A549 (cell line): ENCODE measurements around the gene MITF. TPM values are rescaled to one million over a fixed set of nuclear protein-coding genes. Genes with fewer than 3 reads are reported as not detected.

Experiments
- ATAC-seq, 2 experiments: fragments of 200-7000 bp in 1 of 2; fragments of >200 bp in 1 of 2; cut with Nextera tagmentation in 1 of 2; cut with Tn5 transposase in 1 of 2; 3 replicates each; pipeline versions ENCODE4 v1.8.0 to v1.9.1; 2018 to 2020; ENCODE audit warnings: mild to moderate bottlenecking in 1 of 2, moderate library complexity in 1 of 2
- CTCF ChIA-PET: fragments of 300-600 bp; sonication (Branson Sonifier 250); formaldehyde crosslinking; extraction: SDS; loops from one replicate; lab custom pipeline; 2021; ENCODE audit warnings: antibody characterized with exemption, inconsistent platforms; lab: Yijun Ruan, JAX
- POLR2A ChIA-PET: fragments of 350-600 bp; formaldehyde crosslinking; extraction: SDS; loops from one replicate; lab custom pipeline; 2021; ENCODE audit warnings: antibody characterized with exemption, inconsistent platforms; lab: Yijun Ruan, JAX
- DNase-seq, 2 experiments: peaks; one replicate each; pipeline versions ENCODE4 v3.0.0 to v3.0.0-alpha.2; 2011 to 2016; ENCODE audit warnings: low read depth in 1 of 2, low spot score in 1 of 2
- FAIRE-seq: peaks from 2 replicates; lab custom pipeline; 2011; peaks lifted over from hg19 to GRCh38; lab: Jason Lieb, UNC
- H3K27ac ChIP-seq, 2 experiments: fragments of >200 bp; sonication (Bioruptor Twin); formaldehyde crosslinking; 3 replicates each; pipeline ENCODE4 v1.5.1; 2016 to 2017
- H3K4me1 ChIP-seq: fragments of >200 bp; sonication (Bioruptor Twin); formaldehyde crosslinking; 3 replicates; pipeline ENCODE4 v1.6.1; 2016
- H3K4me2 ChIP-seq: fragments of >200 bp; sonication (Bioruptor Twin); formaldehyde crosslinking; 3 replicates; pipeline ENCODE4 v1.6.1; 2016
- H3K4me3 ChIP-seq: fragments of >200 bp; sonication (Bioruptor Twin); formaldehyde crosslinking; 3 replicates; pipeline ENCODE4 v1.5.1; 2016
- H3K9me3 ChIP-seq: fragments of >200 bp; sonication (Bioruptor Twin); formaldehyde crosslinking; 3 replicates; pipeline ENCODE4 v1.6.1; 2016
- BHLHE40 ChIP-seq: IDR thresholded peaks from 2 replicates; pipeline ENCODE4 v1.6.1; 2012; ENCODE audit warnings: low read depth, low read length, inconsistent platforms
- CBX8 ChIP-seq: fragments of 200-600 bp; sonication (generic); IDR thresholded peaks from 2 replicates; pipeline ENCODE4 v1.6.1; 2016
- EHF ChIP-seq: fragments of 250-450 bp; sonication (Bioruptor Pico); IDR thresholded peaks from 2 replicates; pipeline ENCODE4 v1.5.0; 2020; ENCODE audit warnings: mild to moderate bottlenecking
- EHMT2 ChIP-seq: fragments of 200-600 bp; sonication (generic); IDR thresholded peaks from 2 replicates; pipeline ENCODE4 v1.6.1; 2016; ENCODE audit warnings: antibody characterized with exemption, low read depth, mild to moderate bottlenecking, moderate library complexity
- ESRRA ChIP-seq: fragments of 150-350 bp; IDR thresholded peaks from 2 replicates; pipeline ENCODE4 v1.6.1; 2014; ENCODE audit warnings: mild to moderate bottlenecking, low read length, borderline replicate concordance
- FOSL2 ChIP-seq, 2 experiments: fragments of 450-650 bp in 1 of 2; fragments of >200 bp in 1 of 2; sonication (Bioruptor Twin) in 1 of 2; formaldehyde crosslinking; IDR thresholded peaks; 2 replicates each; pipeline versions ENCODE4 v1.5.0 to v1.6.1; 2016 to 2020; ENCODE audit warnings: mild to moderate bottlenecking in 1 of 2, moderate library complexity in 1 of 2
- GATA3 ChIP-seq: IDR thresholded peaks from 2 replicates; pipeline ENCODE4 v1.6.1; 2012; ENCODE audit warnings: borderline replicate concordance
- HDAC2 ChIP-seq: fragments of 200-600 bp; sonication (generic); IDR thresholded peaks from 2 replicates; pipeline ENCODE4 v1.6.1; 2016
- HOXA7 ChIP-seq: fragments of 250-450 bp; sonication (Bioruptor Pico); IDR thresholded peaks from 2 replicates; pipeline ENCODE4 v1.5.0; 2020; ENCODE audit warnings: mild to moderate bottlenecking, moderate library complexity
- HOXB13 ChIP-seq: fragments of 250-450 bp; sonication (Bioruptor Pico); IDR thresholded peaks from 2 replicates; pipeline ENCODE4 v1.5.0; 2020; ENCODE audit warnings: low read depth, mild to moderate bottlenecking, moderate library complexity
- JUNB ChIP-seq: fragments of >200 bp; sonication (Bioruptor Twin); formaldehyde crosslinking; IDR thresholded peaks from 2 replicates; pipeline ENCODE4 v1.6.1; 2016
- KDM5A ChIP-seq: fragments of 200-600 bp; sonication (generic); IDR thresholded peaks from 2 replicates; pipeline ENCODE4 v1.6.1; 2016; ENCODE audit warnings: antibody characterized with exemption, mild to moderate bottlenecking
- MAFK ChIP-seq: fragments of 450-650 bp; IDR thresholded peaks from 2 replicates; pipeline ENCODE4 v1.6.1; 2014; ENCODE audit not compliant: partially characterized antibody
- PHF8 ChIP-seq: fragments of 200-600 bp; sonication (generic); IDR thresholded peaks from 2 replicates; pipeline ENCODE4 v1.6.1; 2016; ENCODE audit warnings: low read depth, mild to moderate bottlenecking, antibody characterized with exemption, moderate library complexity, borderline replicate concordance
- RNF2 ChIP-seq: fragments of 200-600 bp; sonication (generic); IDR thresholded peaks from 2 replicates; pipeline ENCODE4 v1.6.1; 2016; ENCODE audit warnings: low read depth, mild to moderate bottlenecking, antibody characterized with exemption, moderate library complexity, borderline replicate concordance
- TP53 ChIP-seq: fragments of 250-450 bp; sonication (Bioruptor Pico); IDR thresholded peaks from 2 replicates; pipeline ENCODE4 v1.5.0; 2021; ENCODE audit warnings: mild to moderate bottlenecking, moderate library complexity
- whole genome bisulfite sequencing: methylation state at CpG from one replicate; pipeline ENCODE4 v1.1.6; 2017; ENCODE audit errors: missing lambda C conversion rate; 5-methylcytosine and 5-hydroxymethylcytosine counted together
- polyA plus RNA-seq, 4 experiments: library from polyadenylated mRNA; depleted of rRNA in 3 of 4; stranded (reverse); fragments of >200 nt; fragmentation: RNase III in 1 of 4; extraction: RNeasy Plus Mini Kit Qiagen cat#74134 plus additional on column Dnase treatment in 1 of 4; gene quantifications; 2 replicates in 3 of 4; 3 replicates in 1 of 4; pipeline ENCODE4 v1.2.3, GENCODE V29; 2011 to 2017
- TF ChIP-seq, protein P1 (sequence below): fragments of 250-450 bp; sonication (Bioruptor Pico); IDR thresholded peaks from 2 replicates; pipeline ENCODE4 v1.5.0; 2021; ENCODE audit warnings: mild to moderate bottlenecking, moderate library complexity, borderline replicate concordance
- TF ChIP-seq, protein P2 (sequence below): fragments of 150-350 bp; IDR thresholded peaks from 2 replicates; pipeline ENCODE4 v1.6.1; 2014; ENCODE audit warnings: low read depth, mild to moderate bottlenecking, low read length
- TF ChIP-seq, protein P3 (sequence below): fragments of 250-450 bp; sonication (Bioruptor Pico); IDR thresholded peaks from 2 replicates; pipeline ENCODE4 v1.5.0; 2020; ENCODE audit warnings: low read depth, mild to moderate bottlenecking, moderate library complexity
- TF ChIP-seq, protein P4 (sequence below): fragments of 200-600 bp; sonication (generic); IDR thresholded peaks from 2 replicates; pipeline ENCODE4 v1.6.1; 2016; ENCODE audit warnings: antibody characterized with exemption, mild to moderate bottlenecking, moderate library complexity
- TF ChIP-seq, protein P5 (sequence below): fragments of 450-650 bp; IDR thresholded peaks from 2 replicates; pipeline ENCODE4 v1.6.1; 2014; ENCODE audit warnings: antibody characterized with exemption
- TF ChIP-seq, protein P6 (sequence below): fragments of >200 bp; sonication (Bioruptor Twin); formaldehyde crosslinking; IDR thresholded peaks from 3 replicates; pipeline ENCODE4 v1.5.1; 2016
- TF ChIP-seq, protein P7 (sequence below): fragments of >200 bp; sonication (Bioruptor Twin); formaldehyde crosslinking; IDR thresholded peaks from 3 replicates; pipeline ENCODE4 v1.6.1; 2016

The MITF gene
- polyA plus RNA-seq, 2 of the 4 experiments (the other 2 are of a cell fraction) = 14.3 to 15.9 TPM

DNA sequence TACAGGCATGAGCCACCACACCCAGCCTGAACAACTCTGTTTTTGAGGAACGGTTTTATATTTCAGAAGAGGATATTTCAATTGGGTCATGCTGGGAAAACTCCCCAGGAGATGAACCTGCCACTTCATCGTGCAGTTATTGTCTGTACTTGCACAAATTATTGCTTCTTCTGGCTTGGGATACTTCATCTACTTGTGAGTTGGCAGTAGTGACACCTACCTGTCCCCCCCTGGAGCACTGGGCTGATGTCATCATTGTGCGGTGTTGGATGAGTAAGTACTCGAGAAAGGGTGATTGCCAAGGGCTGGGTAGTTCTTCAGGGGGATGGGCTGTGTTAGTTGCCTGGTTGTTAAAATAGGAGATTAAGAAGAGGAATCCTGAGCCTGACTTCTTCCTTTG is 175.1 kb downstream of the MITF start:
- Histone ChIP-seq H3K4me3 (no peak overlapping the region), H3K4me2 (no peak overlapping the region), H3K4me1 (0 out of 3 replicates have a peak, but pooled peaks cover 3% of the 10 kb centered on the region), H3K27ac (no peak overlapping the region), H3K9me3 (peaks cover 24% of the 10 kb centered on the region)
- WGBS = 71% methylated on average over 4 of the region's 4 CpGs
- FAIRE-seq = no peak
- TF ChIP-seq KDM5A (no peak), HOXA7 (no peak), HOXB13 (CRISPR knock-in tag) (no peak), EHF (CRISPR knock-in tag) (no peak), RNF2 (no peak), PHF8 (no peak), EHMT2 (no peak), JUNB (no peak), MAFK (no peak), BHLHE40 (no peak), GATA3 (no peak), CBX8 (no peak), FOSL2 (IDR thresholded peaks at IDR 0.05) (no peak), FOSL2 (CRISPR knock-in tag; IDR thresholded peaks at IDR 0.05) (no peak)
- TF ChIP-seq, protein P1, sequence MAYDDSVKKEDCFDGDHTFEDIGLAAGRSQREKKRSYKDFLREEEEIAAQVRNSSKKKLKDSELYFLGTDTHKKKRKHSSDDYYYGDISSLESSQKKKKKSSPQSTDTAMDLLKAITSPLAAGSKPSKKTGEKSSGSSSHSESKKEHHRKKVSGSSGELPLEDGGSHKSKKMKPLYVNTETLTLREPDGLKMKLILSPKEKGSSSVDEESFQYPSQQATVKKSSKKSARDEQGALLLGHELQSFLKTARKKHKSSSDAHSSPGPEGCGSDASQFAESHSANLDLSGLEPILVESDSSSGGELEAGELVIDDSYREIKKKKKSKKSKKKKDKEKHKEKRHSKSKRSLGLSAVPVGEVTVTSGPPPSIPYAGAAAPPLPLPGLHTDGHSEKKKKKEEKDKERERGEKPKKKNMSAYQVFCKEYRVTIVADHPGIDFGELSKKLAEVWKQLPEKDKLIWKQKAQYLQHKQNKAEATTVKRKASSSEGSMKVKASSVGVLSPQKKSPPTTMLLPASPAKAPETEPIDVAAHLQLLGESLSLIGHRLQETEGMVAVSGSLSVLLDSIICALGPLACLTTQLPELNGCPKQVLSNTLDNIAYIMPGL (CRISPR knock-in tag) = no peak
- TF ChIP-seq, protein P2, sequence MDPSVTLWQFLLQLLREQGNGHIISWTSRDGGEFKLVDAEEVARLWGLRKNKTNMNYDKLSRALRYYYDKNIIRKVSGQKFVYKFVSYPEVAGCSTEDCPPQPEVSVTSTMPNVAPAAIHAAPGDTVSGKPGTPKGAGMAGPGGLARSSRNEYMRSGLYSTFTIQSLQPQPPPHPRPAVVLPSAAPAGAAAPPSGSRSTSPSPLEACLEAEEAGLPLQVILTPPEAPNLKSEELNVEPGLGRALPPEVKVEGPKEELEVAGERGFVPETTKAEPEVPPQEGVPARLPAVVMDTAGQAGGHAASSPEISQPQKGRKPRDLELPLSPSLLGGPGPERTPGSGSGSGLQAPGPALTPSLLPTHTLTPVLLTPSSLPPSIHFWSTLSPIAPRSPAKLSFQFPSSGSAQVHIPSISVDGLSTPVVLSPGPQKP = no peak
- TF ChIP-seq, protein P3, sequence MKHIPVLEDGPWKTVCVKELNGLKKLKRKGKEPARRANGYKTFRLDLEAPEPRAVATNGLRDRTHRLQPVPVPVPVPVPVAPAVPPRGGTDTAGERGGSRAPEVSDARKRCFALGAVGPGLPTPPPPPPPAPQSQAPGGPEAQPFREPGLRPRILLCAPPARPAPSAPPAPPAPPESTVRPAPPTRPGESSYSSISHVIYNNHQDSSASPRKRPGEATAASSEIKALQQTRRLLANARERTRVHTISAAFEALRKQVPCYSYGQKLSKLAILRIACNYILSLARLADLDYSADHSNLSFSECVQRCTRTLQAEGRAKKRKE (CRISPR knock-in tag) = no peak
- ChIA-PET CTCF (no interaction called here), POLR2A (no interaction called here)
- no peak for ATAC-seq
- peak in 1 of 2 experiments; percentile 18 for DNase-seq

DNA sequence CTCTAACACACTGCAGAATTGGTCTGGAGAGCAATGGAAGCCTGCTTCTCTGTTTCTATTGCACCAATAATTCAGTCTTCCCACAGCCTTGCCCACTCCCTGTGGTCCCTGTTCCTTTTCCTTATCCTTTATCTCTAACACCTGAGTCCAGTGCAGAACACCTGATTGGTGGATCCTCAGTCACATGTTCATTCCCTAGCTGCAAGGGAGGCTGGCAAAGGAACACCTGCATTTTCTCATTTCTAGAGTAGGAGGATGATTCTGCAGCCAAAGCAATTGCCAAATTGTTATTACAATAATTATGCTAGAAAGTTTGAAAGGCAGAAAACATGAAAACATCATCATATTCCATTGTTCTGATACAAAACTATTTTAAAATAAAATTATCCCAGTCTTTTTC is 176.5 kb downstream of the MITF start:
- ATAC-seq (no peak), FAIRE-seq (no peak)
- ChIA-PET CTCF (no interaction called here), POLR2A (no interaction called here)
- H3K4me2 ChIP-seq = no peak overlapping the region
- TF ChIP-seq, protein P4, sequence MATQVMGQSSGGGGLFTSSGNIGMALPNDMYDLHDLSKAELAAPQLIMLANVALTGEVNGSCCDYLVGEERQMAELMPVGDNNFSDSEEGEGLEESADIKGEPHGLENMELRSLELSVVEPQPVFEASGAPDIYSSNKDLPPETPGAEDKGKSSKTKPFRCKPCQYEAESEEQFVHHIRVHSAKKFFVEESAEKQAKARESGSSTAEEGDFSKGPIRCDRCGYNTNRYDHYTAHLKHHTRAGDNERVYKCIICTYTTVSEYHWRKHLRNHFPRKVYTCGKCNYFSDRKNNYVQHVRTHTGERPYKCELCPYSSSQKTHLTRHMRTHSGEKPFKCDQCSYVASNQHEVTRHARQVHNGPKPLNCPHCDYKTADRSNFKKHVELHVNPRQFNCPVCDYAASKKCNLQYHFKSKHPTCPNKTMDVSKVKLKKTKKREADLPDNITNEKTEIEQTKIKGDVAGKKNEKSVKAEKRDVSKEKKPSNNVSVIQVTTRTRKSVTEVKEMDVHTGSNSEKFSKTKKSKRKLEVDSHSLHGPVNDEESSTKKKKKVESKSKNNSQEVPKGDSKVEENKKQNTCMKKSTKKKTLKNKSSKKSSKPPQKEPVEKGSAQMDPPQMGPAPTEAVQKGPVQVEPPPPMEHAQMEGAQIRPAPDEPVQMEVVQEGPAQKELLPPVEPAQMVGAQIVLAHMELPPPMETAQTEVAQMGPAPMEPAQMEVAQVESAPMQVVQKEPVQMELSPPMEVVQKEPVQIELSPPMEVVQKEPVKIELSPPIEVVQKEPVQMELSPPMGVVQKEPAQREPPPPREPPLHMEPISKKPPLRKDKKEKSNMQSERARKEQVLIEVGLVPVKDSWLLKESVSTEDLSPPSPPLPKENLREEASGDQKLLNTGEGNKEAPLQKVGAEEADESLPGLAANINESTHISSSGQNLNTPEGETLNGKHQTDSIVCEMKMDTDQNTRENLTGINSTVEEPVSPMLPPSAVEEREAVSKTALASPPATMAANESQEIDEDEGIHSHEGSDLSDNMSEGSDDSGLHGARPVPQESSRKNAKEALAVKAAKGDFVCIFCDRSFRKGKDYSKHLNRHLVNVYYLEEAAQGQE = no peak
- TF ChIP-seq ESRRA (no peak), TP53 (CRISPR knock-in tag) (no peak), HDAC2 (no peak), EHMT2 (no peak)
- TF ChIP-seq, protein P5, sequence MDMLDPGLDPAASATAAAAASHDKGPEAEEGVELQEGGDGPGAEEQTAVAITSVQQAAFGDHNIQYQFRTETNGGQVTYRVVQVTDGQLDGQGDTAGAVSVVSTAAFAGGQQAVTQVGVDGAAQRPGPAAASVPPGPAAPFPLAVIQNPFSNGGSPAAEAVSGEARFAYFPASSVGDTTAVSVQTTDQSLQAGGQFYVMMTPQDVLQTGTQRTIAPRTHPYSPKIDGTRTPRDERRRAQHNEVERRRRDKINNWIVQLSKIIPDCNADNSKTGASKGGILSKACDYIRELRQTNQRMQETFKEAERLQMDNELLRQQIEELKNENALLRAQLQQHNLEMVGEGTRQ = peak; percentile 27; the same call in 1 of the 2 replicates
- TF ChIP-seq, protein P6, sequence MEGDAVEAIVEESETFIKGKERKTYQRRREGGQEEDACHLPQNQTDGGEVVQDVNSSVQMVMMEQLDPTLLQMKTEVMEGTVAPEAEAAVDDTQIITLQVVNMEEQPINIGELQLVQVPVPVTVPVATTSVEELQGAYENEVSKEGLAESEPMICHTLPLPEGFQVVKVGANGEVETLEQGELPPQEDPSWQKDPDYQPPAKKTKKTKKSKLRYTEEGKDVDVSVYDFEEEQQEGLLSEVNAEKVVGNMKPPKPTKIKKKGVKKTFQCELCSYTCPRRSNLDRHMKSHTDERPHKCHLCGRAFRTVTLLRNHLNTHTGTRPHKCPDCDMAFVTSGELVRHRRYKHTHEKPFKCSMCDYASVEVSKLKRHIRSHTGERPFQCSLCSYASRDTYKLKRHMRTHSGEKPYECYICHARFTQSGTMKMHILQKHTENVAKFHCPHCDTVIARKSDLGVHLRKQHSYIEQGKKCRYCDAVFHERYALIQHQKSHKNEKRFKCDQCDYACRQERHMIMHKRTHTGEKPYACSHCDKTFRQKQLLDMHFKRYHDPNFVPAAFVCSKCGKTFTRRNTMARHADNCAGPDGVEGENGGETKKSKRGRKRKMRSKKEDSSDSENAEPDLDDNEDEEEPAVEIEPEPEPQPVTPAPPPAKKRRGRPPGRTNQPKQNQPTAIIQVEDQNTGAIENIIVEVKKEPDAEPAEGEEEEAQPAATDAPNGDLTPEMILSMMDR = no peak
- TF ChIP-seq, protein P7, sequence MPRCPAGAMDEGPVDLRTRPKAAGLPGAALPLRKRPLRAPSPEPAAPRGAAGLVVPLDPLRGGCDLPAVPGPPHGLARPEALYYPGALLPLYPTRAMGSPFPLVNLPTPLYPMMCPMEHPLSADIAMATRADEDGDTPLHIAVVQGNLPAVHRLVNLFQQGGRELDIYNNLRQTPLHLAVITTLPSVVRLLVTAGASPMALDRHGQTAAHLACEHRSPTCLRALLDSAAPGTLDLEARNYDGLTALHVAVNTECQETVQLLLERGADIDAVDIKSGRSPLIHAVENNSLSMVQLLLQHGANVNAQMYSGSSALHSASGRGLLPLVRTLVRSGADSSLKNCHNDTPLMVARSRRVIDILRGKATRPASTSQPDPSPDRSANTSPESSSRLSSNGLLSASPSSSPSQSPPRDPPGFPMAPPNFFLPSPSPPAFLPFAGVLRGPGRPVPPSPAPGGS = no peak
- TF ChIP-seq, all 56 proteins: peak for 1
- Histone ChIP-seq H3K4me1 (0 out of 3 replicates have a peak, but pooled peaks cover 3% of the 10 kb centered on the region), H3K27ac (no peak overlapping the region), H3K9me3 (peaks cover 11% of the 10 kb centered on the region; the same call in 2 of the 3 replicates), H3K4me3 (no peak overlapping the region)
- DNase-seq = peak in 1 of 2 experiments; percentile 11
